Activated gamma-delta T cell treated with Interleukin-2 at 50 U/mL for 16 hours (primary cell): ENCODE measurements around the gene RPS28.
A peak's percentile ranks its signal among the peaks of the same experiment; 100 is the strongest.
"Not testable (repeated sequence)": the region's sequence is repeated elsewhere in the genome, so short reads cannot be mapped to it uniquely, and the experiment has no call there.

Experiments
- DNase-seq: peaks from one replicate; pipeline ENCODE4 v3.0.0-alpha.2; 2020

RPS28 gene

DNA sequence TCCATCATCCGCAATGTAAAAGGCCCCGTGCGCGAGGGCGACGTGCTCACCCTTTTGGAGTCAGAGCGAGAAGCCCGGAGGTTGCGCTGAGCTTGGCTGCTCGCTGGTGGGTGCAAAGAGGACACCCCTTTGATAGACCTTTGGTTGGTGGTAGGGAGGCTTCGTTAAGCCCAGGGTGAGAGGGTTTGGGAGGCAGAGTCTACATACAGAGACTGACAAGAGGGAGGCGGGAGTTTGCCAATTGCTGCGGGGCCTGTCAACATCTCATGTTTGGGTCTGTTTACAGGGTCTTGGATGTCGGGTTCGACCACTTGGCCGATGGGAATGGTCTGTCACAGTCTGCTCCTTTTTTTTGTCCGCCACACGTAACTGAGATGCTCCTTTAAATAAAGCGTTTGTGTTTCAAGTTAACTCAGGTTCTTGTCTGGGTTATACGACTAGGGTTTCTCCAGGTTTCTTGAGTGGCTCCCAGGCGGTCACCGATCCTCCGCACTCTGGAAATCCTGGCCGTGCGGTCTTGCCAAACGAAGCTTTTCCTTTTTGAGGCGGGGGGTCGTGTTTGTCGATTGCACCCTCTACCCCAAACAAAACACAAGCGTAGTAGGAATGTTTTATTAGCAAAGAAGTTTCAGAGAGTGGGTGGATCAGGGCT lies 816 bp downstream of the RPS28 start:
- no peak for DNase-seq

DNA sequence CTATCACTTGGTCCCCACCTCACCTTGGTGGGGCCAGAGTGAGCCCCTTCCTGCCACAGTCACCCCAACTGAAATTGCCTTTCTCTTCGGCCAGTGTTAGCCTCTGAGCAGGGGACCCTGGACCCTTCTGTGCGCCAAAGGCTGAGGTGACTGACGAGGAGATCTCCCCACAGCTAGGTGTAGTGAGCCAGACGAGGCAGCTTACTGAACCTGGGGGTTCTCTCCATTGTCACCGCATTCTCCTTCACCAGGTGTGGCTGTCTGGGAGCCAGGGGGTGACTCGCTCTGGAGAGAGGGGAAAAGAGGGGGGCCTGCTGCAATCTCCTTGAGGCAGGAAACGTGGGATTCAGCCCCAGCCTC lies 1.3 kb downstream of the RPS28 start:
- no peak for DNase-seq

DNA sequence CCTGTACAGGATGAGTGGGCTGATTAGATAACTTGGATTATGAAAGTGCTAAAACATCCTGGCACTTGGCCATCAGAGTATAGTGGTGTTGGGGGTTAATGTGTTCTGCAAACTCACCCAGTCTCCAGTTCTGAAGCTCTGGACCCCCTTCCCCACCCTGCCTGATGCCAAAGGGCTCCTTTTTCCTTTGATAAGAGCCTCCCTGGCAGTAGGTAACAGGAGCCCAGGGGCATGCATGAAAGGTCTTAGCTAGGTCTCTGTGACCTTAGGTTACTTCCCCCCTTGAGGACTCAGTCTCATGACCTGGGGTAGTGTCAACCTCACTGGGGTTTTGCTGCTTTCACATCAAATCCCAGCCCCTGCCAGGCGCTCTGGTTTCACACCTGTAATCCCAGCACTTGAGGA lies 2.5 kb downstream of the RPS28 start:
- no peak for DNase-seq

DNA sequence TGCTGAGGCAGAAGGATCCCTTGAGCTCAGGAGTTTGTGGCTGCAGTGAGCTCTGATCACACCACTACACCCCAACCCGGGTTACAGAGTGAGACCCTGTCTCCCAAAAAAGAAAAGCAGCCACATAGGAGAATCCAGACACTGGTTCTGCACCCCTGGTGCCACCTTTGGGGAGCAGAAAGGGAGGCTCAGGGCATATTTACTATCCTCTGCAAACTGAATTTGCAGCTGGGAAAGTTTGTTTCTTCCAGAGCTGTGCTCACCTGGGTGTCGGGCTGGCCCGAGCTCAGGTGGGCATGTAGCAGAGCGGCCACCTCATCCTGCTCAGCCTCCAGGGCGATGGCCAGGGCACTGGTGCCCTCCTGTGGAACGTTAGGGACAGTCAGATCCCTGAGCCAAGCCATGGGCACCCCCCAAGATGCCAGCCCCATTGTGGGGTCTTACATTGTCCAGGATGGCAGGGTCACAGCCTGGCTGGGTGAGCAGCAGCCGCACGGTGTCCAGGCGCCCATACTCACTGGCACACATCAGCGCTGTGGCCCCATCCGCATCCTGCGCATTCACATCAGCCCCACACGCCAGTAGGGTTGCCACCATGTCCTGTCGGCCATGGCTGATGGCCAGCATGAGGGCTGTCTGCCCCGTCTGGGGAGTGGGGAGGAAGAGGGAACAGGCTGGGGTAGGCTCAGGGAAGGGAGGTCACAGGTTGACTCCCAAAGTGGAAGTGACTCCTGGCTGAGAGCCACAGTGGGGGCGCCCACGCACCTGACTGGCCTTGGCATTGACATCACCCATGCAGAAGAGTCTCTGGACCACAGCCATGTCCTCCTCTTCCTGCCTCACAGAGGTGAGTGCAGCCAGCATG lies 3.1 kb downstream of the RPS28 start:
- no peak for DNase-seq

DNA sequence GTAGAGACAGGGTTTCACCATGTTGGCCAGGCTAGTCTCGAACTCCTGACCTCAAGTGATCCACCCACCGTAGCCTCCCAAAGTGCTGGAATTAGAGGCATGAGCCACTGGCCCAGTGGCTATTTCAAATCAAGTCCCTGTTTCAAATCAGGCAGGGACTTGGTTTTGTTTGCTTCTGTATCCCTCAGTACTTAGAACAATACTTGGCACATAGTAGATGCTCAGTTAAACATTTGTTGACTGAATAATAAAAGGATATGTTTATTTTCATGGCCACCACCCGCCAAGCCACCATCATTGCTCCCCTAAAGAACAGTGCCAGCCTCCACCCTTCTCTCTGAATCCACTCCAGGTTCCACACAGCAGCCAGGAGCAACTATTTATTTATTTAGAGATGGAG lies 4.2 kb downstream of the RPS28 start:
- DNase-seq: no peak

DNA sequence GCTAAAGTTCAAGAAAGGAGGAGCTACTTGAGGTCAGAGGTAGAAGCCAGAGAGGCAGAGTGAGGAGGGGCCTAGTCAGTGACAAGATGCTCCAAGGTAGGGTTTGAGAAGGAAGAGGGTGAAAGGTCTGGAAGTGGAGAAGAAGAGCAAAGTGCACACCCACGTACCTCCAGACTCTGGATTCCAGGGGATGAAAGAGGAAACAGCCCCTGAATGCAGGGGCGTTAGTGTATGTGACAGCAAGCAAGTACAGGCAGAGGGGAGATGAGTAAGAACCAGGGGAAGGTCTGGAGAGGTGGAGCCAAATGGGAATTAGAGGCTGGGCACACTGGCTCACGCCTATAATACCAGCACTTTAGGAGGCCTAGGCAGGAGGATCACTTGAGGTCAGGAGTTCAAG lies 8.7 kb downstream of the RPS28 start:
- no peak for DNase-seq

DNA sequence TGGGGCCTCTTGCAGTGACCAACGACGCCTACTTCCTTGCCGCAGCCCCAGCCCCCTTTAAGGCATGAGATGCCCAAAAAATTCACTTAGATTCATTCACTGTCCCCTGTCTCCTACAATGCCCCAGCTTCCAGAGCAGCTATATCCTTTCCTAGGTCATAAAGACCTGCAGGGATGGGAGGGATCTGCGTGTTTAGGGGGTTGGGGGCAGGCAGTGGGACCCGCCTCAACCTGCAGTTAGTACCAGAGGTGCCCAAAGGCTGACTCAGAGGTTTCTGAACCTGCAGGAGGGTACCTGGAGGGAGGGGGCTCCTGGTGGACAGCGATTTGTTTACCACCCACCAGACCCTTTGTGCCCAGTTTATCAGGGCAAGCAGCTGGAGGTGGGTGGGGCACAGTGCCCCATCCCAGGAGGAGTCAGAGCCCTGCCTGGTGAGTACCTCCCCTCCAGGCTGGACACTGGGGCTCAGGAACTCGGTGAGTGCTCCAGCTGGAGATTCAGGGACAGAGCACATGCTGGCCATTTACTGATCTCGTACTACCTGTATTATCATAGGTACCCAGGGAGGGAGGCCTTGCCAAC lies 10.1 kb downstream of the RPS28 start:
- no peak for DNase-seq

DNA sequence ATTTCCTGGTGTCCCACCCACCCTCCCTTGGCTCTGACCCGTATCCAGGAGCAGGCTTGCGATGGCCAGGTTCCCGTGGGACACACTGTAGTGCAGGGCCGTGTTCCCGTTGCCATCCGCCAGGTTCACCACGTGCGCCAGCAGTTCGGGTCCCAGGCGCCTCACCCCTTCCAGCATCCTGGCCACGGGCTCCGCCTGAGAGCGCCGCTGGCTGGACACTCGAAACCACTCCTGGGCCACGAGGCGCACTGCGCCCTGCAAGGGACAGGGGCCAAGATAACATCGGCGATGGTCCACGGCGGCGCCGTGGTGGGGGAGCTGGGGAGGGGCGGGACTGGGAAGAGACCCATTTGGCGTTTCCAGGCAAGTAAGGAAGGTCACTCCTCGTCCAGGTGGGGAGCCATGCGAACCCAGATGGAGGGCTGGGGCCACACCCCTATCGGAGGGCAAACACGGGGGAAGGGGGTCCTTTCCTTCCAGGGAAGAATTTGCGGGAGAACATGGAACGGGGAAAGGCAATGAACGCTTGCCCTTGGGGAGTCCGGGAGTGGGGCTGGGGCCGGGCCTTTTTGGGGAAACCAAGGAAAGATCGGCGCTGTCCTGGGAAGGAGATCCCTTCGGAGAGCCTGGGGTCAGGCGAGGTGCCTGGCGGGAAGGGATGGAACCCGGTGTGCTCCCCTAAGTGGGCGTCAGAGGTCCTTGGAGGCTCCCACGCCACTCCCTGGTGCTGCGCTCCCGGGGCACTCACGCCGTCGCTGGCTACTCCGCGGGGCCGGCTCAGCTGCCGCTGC lies 11.9 kb downstream of the RPS28 start:
- DNase-seq: no peak

DNA sequence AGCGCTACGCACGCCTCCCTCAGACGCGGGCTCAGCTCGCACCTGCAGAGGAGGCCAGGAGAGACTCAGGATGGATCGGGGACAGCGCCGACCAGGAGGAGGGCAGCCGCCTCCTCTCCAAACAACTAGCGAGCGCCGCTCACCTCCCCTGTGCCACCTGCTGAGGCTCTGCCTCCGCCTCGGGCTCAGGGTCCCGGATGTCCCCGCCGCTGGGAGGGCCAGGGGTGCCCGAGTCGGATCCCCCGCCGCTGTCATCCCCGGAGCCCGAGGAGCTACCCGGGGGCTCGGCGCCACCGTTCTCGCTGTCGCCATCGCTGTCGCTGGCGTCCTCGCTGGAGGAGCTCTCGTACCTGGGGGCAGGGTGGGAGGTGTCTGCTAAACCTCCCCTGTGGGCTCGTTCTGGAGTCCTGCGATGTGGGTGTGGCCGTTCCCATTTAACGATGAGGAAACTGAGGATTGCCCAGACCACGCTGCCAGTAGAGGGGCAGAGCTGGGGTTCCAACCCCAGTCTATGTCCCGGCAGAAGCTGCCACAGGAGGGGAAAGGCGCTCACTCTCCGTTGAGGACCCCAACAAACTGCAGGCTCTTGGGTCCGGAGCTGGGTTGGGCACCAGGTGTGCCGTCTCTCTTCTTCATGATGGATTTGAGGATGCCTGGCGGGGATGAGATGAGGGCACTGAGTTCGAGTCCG lies 12.6 kb downstream of the RPS28 start:
- DNase-seq: no peak

DNA sequence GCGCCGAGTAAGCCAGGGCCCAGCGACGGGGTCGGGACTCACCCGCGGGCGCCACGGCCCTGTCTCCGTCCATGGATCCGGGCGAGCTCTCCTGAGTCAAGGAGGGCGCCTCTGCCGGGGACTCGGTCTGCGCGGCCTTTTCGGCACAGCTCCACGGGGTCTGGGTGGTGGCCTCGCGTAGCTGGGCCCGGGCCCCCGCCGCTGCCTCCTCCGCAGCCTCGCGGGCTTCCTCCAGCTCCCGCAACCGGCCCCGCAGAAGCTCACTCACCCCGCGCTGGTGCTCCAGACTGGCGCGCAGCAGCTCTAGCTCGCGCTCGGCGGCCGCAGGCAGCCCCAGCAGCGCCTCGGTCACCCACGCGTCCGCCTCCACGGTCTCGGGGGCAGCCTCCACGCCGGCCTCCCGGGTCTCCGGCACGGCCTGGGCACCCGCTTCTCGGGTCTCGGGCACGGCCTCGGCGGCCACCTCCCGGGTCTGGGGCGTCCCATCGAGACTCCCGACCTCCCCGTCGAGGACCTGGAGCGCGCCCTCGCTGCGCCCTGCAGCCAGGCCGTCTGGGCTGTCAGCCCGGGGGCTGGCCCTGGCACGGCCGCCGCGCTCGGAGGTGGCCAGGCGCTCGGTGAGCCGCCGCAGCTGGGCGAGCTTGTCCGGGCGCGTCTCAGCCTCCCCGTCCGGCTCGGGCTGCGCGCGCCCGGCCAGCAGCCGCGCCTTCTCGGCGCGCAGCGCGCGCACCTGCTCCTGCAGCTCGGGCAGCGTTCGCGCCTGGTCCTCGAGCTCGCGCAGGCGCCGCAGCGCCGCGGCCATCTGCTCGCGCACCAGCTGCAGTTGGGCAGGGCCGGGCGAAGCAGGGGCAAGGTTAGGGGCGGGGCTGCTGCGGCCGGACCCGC lies 13.4 kb downstream of the RPS28 start:
- DNase-seq: no peak

DNA sequence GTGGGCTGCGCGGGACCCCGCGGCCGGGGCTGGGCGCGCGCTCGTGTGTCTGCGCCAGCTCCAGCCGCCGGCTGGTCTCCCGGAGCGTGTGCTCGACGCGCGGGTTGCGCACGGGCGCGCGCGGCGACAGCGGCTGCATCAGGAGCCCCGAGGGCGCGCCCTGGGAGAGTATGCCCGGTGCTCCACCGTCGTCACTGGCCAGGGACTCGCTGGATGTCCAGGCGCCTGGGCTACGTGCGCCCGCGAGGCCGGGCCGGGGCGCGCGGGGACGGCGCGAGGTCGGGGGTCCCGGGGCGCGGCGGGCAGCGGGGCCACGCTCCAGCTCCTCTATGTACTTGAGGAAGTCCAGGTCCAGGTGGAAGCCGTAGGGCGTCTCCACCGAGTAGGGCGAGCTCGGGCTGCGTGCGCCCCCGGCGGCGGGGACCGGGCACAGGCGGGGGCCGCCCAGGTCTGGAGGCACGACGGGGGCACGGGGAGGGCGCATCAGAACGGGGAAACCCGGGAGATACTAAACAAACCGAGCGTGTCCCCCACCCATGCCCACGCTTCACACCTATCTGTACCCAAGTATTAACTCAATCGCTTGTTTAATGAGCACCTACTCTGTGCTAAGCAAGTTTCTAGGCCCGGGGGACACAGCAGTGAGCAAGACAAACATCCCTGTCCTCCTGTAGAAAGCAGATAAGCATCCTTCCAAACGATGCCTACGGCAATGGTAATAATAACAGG lies 14.2 kb downstream of the RPS28 start:
- no peak for DNase-seq

DNA sequence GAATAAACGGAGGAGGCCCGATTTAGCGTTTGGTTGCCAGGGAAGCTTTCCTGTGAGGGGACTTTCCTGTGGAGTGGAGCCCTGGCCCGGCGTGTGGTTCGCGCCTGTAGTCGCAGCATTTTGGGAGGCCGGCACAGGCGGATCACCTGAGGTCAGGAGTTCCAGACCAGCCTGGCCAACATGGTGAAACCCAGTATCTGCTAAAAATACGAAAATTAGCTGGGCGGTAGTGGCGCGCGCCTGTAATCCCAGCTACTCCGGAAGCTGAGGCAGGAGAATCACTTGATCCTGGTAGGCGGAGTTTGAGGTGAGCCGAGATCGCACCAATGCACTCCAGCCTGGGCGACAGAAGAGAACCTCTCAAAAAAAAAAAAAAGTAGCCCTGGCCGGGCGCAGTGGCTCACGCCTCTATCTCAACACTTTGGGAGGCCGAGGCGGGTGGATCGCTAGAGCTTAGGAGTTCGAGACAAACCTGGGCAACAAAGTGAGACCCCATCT lies 14.8 kb downstream of the RPS28 start:
- no peak for DNase-seq

DNA sequence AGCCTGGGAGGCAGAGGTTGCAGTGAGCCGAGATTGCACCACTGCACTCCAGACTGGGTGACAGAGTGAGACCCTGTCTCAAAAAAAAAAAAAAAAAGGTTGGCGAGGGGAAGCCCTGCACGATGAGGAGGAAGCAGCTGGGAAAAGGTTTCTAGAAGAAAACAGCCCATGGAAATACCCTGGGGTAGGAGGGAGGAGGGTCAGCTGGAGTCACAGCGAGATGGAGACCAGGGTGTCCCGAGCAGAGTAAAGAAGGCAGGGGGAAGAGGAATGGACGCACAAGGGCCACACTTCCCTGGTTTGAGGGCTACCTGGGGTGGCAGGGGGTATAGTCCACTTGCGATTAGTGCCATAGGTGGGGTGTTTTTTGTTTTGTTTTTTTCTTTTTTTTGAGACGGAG lies 15.4 kb downstream of the RPS28 start:
- no peak for DNase-seq

DNA sequence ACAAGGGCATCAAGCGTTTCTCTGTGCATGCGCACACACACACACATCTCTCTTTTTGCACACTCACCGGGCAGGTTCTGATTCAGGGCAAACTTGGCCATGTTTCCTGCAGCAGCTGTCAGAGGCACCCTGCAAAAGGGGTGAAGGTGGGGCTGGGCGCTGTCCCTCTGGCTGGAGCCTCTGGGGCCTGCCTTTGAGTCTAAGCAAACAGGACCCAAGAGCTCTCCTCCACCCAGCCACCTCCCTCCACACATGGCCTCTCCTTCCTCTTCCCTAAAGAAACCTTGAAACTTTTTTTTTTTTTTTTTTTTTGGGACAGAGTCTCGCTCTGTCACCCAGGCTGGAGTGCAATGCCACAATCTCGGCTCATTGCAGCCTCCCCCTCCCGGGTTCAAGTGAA lies 16.4 kb downstream of the RPS28 start:
- DNase-seq: no peak

DNA sequence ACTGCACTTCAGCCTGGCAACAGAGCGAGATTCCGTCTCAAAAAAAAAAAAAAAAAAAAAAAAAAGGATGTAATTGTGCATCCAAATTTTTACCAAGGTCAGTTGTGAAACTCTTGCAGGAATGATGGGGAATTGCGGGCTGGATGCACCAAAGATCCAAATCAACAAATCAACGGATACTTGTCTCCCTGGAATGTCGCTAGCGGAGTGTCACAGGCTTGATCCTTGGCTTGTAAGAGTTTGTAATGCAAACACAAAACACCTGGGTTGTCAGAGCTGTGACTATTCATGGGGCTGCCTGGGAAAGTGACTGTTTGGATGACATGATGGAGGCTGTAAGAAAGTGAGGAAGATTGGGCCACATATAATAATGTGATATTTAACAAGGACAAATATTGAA lies 17.5 kb downstream of the RPS28 start:
- DNase-seq: no peak

DNA sequence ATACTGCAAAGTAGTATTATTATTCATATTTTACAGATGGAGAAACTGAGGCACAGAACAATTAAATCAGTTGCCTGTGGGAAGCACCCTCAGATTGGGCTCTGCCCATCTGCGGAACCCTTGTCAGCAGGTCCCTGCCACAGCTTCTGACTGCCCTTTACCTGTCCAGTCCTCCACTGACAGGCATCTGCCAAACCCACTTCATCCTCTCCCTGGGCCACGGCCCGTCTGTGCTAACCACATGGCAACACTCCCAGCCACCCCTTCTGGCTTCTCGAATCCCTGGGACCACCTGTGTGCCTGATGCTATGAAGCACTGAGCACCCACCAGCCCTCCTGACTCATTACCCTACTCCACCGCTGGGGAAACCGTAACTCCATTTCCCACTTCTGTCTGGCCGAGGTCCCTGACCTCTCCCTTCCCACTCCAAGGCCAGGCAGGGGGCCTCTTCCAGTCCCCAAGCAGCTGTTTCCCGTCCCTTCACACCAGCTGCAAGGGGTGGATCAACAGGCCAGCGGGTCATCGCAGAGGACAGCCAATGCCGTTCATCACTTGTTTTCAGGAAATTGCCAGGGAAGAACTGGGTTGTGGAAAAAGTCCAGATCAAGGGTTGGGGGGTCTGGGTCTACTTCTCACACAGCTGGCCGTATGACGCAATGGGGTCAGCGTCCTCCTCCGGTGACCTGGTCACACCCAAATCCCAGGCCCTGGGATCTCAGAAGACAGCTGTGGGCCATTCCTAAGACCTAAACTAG lies 19.2 kb downstream of the RPS28 start:
- no peak for DNase-seq

DNA sequence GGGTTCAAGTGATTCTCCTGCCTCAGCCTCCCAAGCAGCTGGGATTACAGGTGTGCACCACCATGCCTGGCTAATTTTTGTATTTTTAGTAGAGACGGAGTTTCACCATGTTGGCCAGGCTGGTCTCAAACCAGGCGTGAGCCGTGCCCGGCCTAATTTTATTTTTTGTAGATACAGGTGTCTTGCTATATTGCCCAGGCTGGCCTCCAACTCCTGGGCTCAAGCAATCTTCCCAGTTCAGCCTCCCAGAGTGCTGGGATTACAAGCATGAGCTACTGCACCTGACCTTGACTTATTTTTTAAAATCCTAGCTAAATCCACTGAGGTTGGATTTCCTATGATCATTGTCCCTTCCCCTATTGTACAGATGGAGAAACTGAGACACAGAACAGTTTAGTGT lies 20.2 kb downstream of the RPS28 start:
- not testable (repeated sequence) for DNase-seq

DNA sequence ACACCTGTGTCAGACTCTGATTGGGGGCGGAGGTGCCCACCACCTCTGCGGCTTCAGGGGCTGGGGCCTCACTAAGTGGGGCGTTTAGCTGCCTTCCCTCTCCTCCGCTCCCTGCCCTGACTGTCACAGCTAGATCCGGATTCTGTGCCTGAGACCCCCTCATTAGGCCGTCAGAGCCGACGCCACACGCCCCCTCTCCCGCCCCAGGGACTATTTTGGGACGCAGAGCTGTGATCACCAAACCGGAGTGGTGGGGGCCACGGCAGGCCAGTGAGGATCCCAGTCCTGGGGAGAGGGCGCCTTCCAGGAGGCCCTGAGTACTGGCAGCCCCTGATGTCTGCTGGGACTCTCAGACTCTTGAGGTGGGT lies 21.0 kb downstream of the RPS28 start:
- no peak for DNase-seq

DNA sequence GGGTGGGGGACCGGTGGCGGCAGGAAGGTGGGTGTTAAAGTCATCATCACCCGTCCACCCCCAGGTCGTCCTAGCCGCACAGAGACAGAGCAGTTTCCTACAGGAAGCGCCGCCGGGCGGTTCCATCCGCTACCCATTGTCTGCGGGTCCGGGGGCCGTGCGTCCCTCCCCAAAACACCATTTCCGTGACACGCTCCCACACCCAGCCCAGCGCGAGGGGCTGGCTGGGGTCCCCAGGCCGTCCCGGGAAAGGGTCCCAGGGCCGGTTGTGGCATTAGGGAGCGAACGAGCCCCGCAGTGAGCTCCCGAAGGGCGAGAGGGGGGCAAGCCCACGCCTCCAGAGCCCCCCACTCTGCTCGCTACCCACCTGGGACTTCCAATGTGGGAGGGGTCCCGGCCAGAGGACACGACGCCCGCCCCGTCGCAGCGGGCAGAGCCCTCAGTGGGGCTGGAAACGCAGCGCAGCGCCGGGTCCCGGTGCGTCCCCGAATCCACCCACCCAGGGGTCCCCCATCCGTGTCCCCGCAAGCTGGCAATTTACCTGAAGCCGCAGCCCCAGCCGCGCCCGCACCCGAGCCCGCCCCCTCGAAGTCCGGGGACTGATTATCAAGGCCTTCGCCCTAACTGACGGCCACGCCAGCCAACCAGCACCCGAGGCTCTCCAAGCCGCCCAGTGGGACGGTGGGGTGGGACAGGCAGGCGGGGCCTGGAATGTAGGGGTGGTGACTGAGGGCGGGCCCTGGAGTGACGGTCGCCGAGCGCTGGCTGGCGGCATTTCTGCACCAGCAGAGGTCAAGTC lies 21.6 kb downstream of the RPS28 start, which contains the start of gene KANK3:
Gene KANK3 (minus strand): TSS at position 579 of the 799 bp plus-strand sequence. CDS start 5,434 bp downstream, outside the sequence.
- peak; percentile 94 for DNase-seq
